ENCODE results near the gene INPP4B.
A peak's percentile ranks its signal among the peaks of the same experiment; 100 is the strongest.

INPP4B gene

DNA sequence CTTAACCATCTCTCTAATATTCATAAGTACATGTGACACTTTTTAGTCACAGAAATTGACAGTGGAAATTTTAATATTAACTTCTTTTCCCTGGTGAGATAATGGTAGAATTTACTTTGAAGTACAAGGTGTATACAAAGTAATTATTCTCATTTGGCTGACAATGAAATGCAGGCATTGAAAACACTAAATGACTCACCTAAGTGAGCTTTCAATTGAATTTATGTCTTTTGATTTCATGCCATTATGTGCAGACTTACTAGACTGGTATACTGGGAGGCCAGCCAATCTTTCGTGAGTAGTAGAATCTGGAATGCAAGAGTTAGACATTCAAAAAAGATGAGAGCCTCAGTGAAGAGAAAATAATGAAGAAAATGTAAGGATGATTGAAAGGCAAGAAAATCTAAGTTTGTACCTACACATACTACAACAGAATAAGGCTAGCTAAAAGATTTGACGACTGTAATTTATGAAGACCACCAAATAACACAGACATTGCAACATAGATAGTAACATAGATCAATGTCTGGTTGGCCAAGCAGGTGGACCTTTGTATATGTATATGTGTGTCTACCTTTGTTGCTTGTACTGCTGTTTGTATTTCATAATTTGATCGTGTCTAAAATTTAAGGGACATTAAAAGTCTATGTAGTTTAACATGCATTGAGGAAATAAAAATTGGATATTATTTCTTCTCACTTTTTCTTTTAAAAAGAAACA lies 750.1 kb downstream of the INPP4B start:
- Histone ChIP-seq H3K4me3 (ENCODE audit: severe bottlenecking) (no peak overlapping the region), H3K36me3 (ENCODE audit: low read depth) (peaks cover 11% of the 10 kb centered on the region), H3K27me3 (ENCODE audit: insufficient read depth, poor library complexity, severe bottlenecking) (no peaks in the 10 kb centered on the region), H3K4me1 (ENCODE audit: insufficient read depth, poor library complexity, severe bottlenecking) (peaks cover 40% of the 10 kb centered on the region), H3K27ac (ENCODE audit: poor library complexity, severe bottlenecking) (peak overlapping the region; percentile 89), H3K9me3 (ENCODE audit: severe bottlenecking) (no peaks in the 10 kb centered on the region)
- TF ChIP-seq, protein P1, sequence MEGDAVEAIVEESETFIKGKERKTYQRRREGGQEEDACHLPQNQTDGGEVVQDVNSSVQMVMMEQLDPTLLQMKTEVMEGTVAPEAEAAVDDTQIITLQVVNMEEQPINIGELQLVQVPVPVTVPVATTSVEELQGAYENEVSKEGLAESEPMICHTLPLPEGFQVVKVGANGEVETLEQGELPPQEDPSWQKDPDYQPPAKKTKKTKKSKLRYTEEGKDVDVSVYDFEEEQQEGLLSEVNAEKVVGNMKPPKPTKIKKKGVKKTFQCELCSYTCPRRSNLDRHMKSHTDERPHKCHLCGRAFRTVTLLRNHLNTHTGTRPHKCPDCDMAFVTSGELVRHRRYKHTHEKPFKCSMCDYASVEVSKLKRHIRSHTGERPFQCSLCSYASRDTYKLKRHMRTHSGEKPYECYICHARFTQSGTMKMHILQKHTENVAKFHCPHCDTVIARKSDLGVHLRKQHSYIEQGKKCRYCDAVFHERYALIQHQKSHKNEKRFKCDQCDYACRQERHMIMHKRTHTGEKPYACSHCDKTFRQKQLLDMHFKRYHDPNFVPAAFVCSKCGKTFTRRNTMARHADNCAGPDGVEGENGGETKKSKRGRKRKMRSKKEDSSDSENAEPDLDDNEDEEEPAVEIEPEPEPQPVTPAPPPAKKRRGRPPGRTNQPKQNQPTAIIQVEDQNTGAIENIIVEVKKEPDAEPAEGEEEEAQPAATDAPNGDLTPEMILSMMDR (IDR thresholded peaks at IDR 0.05; ENCODE audit: poor library complexity, severe bottlenecking) = no peak
- ATAC-seq (ENCODE audit: low read depth) (peak; percentile 76), DNase-seq (ENCODE audit: low spot score) (peak; percentile 81)

DNA sequence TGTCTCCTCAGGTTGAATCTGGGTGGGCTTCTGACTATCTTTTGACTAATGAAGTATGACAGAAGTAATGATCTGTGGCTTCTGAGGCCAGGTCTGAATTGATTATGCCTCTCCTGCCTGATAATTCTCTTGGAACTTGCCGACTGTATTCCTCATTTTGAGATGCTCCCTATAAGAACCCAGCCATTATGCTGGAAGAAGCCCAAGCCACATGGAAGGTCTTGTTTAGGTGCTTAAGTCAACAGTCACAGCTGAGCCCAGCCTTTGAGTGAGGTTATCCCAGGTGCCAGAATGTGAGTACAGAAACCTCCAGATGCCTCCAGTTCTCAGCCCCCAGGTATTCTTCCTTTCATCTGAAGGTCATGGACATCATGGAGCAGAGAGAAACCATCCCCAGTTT lies 753.2 kb downstream of the INPP4B start:
- Histone ChIP-seq H3K9me3 (ENCODE audit: severe bottlenecking) (no peaks in the 10 kb centered on the region), H3K27ac (ENCODE audit: poor library complexity, severe bottlenecking) (peak overlapping the region; percentile 94), H3K4me3 (ENCODE audit: severe bottlenecking) (no peak overlapping the region), H3K4me1 (ENCODE audit: insufficient read depth, poor library complexity, severe bottlenecking) (peaks cover 48% of the 10 kb centered on the region), H3K27me3 (ENCODE audit: insufficient read depth, poor library complexity, severe bottlenecking) (no peaks in the 10 kb centered on the region), H3K36me3 (ENCODE audit: low read depth) (peaks cover 15% of the 10 kb centered on the region)
- DNase-seq (ENCODE audit: low spot score) (no peak), ATAC-seq (ENCODE audit: low read depth) (no peak)
- TF ChIP-seq, protein P1 (IDR thresholded peaks at IDR 0.05; ENCODE audit: poor library complexity, severe bottlenecking) = no peak

DNA sequence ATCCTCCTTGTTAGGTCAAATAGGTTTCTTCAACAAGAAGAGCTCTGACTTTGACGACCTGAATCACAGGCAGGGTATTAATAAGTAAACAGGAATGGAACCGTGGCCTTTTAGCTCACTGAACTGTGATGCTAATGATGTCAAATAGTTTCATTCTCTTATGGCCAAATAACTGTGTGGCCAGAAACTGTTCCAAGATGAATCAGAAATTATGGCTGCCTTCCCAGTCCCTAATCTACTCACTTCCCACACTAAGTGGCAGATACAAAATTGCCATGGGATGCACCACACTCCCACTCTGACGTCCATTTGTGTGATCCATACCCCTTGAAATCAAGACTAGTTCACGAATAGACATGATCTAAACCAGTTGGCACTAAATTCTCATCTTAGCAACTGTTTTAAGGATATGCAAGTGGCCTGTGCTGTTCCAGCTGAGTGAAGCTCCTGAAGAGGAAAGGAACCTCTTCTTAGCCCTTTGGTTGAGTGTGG lies 754.4 kb downstream of the INPP4B start:
- H3K27me3 ChIP-seq (ENCODE audit: insufficient read depth, poor library complexity, severe bottlenecking) = no peaks in the 10 kb centered on the region
- ATAC-seq (ENCODE audit: low read depth) (peak; percentile 55), DNase-seq (ENCODE audit: low spot score) (no peak)
- peaks cover 43% of the 10 kb centered on the region for H3K4me1 ChIP-seq (ENCODE audit: insufficient read depth, poor library complexity, severe bottlenecking)
- H3K9me3 ChIP-seq (ENCODE audit: severe bottlenecking) = no peaks in the 10 kb centered on the region
- TF ChIP-seq, protein P1 (IDR thresholded peaks at IDR 0.05; ENCODE audit: poor library complexity, severe bottlenecking) = no peak
- peak overlapping the region; percentile 94 for H3K27ac ChIP-seq (ENCODE audit: poor library complexity, severe bottlenecking)
- H3K36me3 ChIP-seq (ENCODE audit: low read depth) = peaks cover 15% of the 10 kb centered on the region; the same call in 1 of the 2 replicates
- no peak overlapping the region for H3K4me3 ChIP-seq (ENCODE audit: severe bottlenecking)

DNA sequence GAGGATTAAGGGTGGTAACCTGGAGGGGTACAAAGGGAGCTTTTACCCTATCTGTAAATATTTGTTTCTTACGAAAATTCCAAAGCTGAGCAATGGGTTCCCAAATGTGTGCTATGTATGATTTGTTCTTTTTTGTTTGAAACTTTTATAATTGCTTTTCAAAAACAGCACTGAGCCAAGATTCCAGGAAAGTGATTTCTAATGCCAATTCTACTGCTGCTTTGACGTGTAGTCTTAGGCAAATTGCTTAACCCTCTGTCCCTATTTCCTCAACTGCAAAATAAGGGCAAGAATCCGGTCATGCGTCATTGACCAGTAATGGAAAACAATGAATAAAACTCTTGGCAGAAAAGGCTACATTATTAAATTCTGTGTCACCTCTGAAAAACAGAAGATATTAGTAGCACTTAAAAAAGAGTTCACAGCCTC lies 755.0 kb downstream of the INPP4B start:
- DNase-seq (ENCODE audit: low spot score) = no peak
- Histone ChIP-seq H3K27ac (ENCODE audit: poor library complexity, severe bottlenecking) (peak overlapping the region; percentile 94), H3K36me3 (ENCODE audit: low read depth) (peaks cover 15% of the 10 kb centered on the region; the same call in 1 of the 2 replicates), H3K27me3 (ENCODE audit: insufficient read depth, poor library complexity, severe bottlenecking) (no peaks in the 10 kb centered on the region), H3K4me1 (ENCODE audit: insufficient read depth, poor library complexity, severe bottlenecking) (peaks cover 37% of the 10 kb centered on the region), H3K9me3 (ENCODE audit: severe bottlenecking) (no peaks in the 10 kb centered on the region), H3K4me3 (ENCODE audit: severe bottlenecking) (no peak overlapping the region)
- ATAC-seq (ENCODE audit: low read depth) = peak; percentile 74
- TF ChIP-seq, protein P1 (IDR thresholded peaks at IDR 0.05; ENCODE audit: poor library complexity, severe bottlenecking) = no peak

DNA sequence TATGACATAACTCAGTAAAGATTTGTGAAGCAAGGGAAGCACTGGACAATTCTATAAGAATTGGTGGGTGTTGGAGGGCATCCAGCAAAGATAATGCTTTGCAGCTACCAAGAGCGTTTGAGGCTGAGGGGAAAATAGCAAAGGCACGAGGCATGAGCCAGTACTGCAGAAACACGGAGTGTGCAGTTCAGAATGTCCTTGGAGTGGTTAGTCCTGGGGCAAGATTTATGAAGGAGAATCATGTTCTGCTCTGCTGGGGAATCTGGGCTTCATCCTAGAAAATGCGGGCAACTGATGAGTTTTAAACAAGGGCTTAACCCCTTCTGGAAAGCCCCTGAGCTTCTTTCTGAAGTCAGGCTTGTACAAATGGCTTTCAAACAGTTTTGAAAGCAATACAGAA lies 757.2 kb downstream of the INPP4B start:
- DNase-seq (ENCODE audit: low spot score) (no peak), ATAC-seq (ENCODE audit: low read depth) (no peak)
- TF ChIP-seq, protein P1 (IDR thresholded peaks at IDR 0.05; ENCODE audit: poor library complexity, severe bottlenecking) = no peak
- H3K27ac ChIP-seq (ENCODE audit: poor library complexity, severe bottlenecking) = peak overlapping the region; percentile 94
- peaks cover 14% of the 10 kb centered on the region for H3K36me3 ChIP-seq (ENCODE audit: low read depth)
- no peaks in the 10 kb centered on the region for H3K27me3 ChIP-seq (ENCODE audit: insufficient read depth, poor library complexity, severe bottlenecking)
- H3K4me1 ChIP-seq (ENCODE audit: insufficient read depth, poor library complexity, severe bottlenecking) = peaks cover 26% of the 10 kb centered on the region
- H3K9me3 ChIP-seq (ENCODE audit: severe bottlenecking) = no peaks in the 10 kb centered on the region
- H3K4me3 ChIP-seq (ENCODE audit: severe bottlenecking) = no peak overlapping the region

Data from RWPE2 (cell line).